Adrenal gland (tissue), 12 donors: Measurements from ENCODE around the gene KIF2C. TPM values are rescaled to one million over a fixed set of nuclear protein-coding genes. Genes with fewer than 3 reads are reported as not detected.
"Not testable (repeated sequence)": the region's sequence is repeated elsewhere in the genome, so short reads cannot be mapped to it uniquely, and the experiment has no call there.

Source experiments
- DNase-seq, 7 donors: peaks; one replicate each; pipeline ENCODE4 v3.0.0-alpha.2; 2019 to 2020
- H3K27ac ChIP-seq, 5 donors: fragments of 200-600 bp; sonication (generic) in 4 of 5; 1 replicate in 3 of 5; 2 replicates in 2 of 5; pipeline versions ENCODE4 v1.5.1 to v1.8.0; 2016 to 2020; ENCODE audit warnings: mild to moderate bottlenecking in 1 of 5
- H3K27me3 ChIP-seq: fragments of 200-600 bp; 2 replicates; pipeline ENCODE4 v1.8.0; 2021
- H3K36me3 ChIP-seq, 2 donors: fragments of 200-600 bp; replicated peaks in 1 of 2; 1 replicate in 1 of 2; 2 replicates in 1 of 2; pipeline versions ENCODE4 v1.5.1 to v1.8.0; 2018 to 2022
- H3K4me1 ChIP-seq, 2 donors: fragments of 200-600 bp; replicated peaks in 1 of 2; 1 replicate in 1 of 2; 2 replicates in 1 of 2; pipeline versions ENCODE4 v1.5.1 to v1.8.0; 2018 to 2021
- H3K4me3 ChIP-seq, 4 donors: fragments of 200-600 bp; sonication (generic) in 3 of 4; one replicate each; pipeline ENCODE4 v1.5.1; 2016 to 2018
- H3K9me3 ChIP-seq, 3 donors: fragments of 200-600 bp; sonication (generic) in 1 of 3; replicated peaks in 1 of 3; 1 replicate in 2 of 3; 2 replicates in 1 of 3; pipeline versions ENCODE4 v1.5.1 to v1.8.0; 2016 to 2021
- POLR2A ChIP-seq, 2 donors: fragments of 450-650 bp; IDR thresholded peaks; one replicate each; pipeline ENCODE4 v1.6.1; 2017; ENCODE audit warnings: antibody characterized with exemption in 2 of 2, mild to moderate bottlenecking in 2 of 2, moderate library complexity in 1 of 2
- WGBS, 4 donors: extraction: QIAGEN DNeasy Blood & Tissue Kit in 2 of 4; methylation state at CpG; one replicate each; pipeline versions ENCODE4 v1.1.5 to v1.1.7; 2013 to 2017; 5-methylcytosine and 5-hydroxymethylcytosine counted together
- intact Hi-C, 2 donors: fragments of 100-400 bp; cut with DNase I; formaldehyde crosslinking; loops; one replicate each; pipeline versions ENCODE4 v1.14.1 to v1.15.0; 2022 to 2023
- polyA plus RNA-seq, 3 donors: library from polyadenylated mRNA; stranded (reverse); fragments of 200-250 nt in 2 of 3; fragments of 350-450 nt in 1 of 3; fragmentation: Illumina TruSeq in 1 of 3; extraction: RNeasy Lipid Tissue Mini Kit (QIAGEN cat#74804) in 1 of 3; gene quantifications; one replicate each; pipeline ENCODE4 v1.2.3, GENCODE V29; 2013 to 2014
- total RNA-seq, 9 donors: library from RNA; depleted of rRNA in 4 of 9; stranded (reverse); fragments of >200 nt in 4 of 9; fragments of 120-200 nt in 1 of 9; fragmentation: NEBNext Ultra II Directional in 1 of 9; extraction: Animal tissue kit (Norgen Biotek cat#: 25700) in 1 of 9; gene quantifications; one replicate each; pipeline versions ENCODE4 v1.1.0 to v1.2.4, GENCODE V29; 2013 to 2023
- TF ChIP-seq, protein P1 (sequence below), 6 experiments: fragments of 450-650 bp in 4 of 6; fragments of 200-600 bp in 2 of 6; sonication (generic) in 1 of 6; IDR thresholded peaks; 1 replicate in 5 of 6; 2 replicates in 1 of 6; pipeline versions ENCODE4 v1.5.1 to v1.8.0; 2016 to 2021; ENCODE audit warnings: antibody characterized with exemption in 6 of 6, mild to moderate bottlenecking in 2 of 6, moderate library complexity in 1 of 6
- donor health status: healthy with polysubstance abuse.
- donor health status: Bipolar disorder and iron deficiency.
- donor health status: DM: yes; HTN: yes; CAD: no.
- donor health status: DM: no; HTN: no; CAD: no.
- donor health status: DM: no; HTN: no; CAD: no.
- donor health status: DM: yes; HTN: yes; CAD: no.

Gene KIF2C
- total and polyA plus RNA-seq, 12 donors: 0.26 to 10.4 (median 1.4) TPM

DNA sequence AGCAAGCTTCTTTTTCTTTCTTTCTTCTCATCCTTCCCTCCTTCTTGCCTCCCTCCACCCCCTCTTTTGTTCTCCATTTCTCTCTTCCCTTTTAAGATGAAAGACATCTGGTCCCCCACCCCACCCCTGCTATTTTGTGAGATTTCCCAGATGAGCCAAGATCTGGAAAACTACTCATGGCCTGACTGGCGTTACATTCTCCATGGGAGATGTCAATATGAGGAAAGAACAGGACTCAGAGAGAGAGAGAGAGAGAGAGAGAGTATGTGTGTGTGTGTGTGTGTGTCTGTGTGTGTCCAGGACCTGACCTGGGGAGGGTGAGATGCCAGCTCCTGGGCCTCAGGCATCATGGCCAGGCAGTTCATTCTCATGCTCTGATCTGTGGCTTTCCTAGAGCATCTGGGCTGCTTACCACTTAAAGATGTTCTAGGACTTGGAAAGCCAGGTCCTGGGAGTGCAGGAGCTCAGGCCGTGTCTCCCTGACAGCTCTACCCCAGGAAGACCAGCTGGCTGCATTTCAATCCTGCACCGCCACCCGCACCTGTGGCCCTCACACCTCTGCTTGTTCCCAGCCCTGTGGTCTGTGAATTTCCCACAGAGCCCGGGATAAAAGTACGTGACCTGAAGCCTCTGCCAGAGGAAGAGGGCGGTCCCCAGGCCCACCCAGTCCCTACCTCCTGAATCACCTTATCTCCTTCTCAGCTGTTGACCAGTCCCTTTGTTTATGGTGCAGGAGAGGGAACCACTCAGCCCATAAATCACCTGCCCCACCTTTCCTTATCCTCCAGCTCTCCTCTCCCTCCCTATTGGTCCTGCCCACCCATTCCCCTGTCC, 51.5 kb downstream of the KIF2C start:
- H3K4me3 ChIP-seq: no peak overlapping the region
- H3K4me1 ChIP-seq: peaks cover 0 to 6% of the 10 kb centered on the region in 2 donors
- no peaks in the 10 kb centered on the region for H3K9me3 ChIP-seq
- 75 to 87% (median 81%) methylated on average over 6 to 7 of the region's 7 CpGs for WGBS, 4 donors
- H3K27me3 ChIP-seq: no peaks in the 10 kb centered on the region
- TF ChIP-seq, protein P1, sequence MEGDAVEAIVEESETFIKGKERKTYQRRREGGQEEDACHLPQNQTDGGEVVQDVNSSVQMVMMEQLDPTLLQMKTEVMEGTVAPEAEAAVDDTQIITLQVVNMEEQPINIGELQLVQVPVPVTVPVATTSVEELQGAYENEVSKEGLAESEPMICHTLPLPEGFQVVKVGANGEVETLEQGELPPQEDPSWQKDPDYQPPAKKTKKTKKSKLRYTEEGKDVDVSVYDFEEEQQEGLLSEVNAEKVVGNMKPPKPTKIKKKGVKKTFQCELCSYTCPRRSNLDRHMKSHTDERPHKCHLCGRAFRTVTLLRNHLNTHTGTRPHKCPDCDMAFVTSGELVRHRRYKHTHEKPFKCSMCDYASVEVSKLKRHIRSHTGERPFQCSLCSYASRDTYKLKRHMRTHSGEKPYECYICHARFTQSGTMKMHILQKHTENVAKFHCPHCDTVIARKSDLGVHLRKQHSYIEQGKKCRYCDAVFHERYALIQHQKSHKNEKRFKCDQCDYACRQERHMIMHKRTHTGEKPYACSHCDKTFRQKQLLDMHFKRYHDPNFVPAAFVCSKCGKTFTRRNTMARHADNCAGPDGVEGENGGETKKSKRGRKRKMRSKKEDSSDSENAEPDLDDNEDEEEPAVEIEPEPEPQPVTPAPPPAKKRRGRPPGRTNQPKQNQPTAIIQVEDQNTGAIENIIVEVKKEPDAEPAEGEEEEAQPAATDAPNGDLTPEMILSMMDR (IDR thresholded peaks at IDR 0.05): no peak
- no peak overlapping the region for H3K27ac ChIP-seq
- H3K36me3 ChIP-seq: no peaks in the 10 kb centered on the region
- DNase-seq: peak in 2 of 7 donors; percentile 9 to 21
- intact Hi-C loops: loop anchor here in 1 of 2 donors (5.0 kb wide), 1 partner anchor 36 kb away; no protein-coding TSS in a partner anchor

DNA sequence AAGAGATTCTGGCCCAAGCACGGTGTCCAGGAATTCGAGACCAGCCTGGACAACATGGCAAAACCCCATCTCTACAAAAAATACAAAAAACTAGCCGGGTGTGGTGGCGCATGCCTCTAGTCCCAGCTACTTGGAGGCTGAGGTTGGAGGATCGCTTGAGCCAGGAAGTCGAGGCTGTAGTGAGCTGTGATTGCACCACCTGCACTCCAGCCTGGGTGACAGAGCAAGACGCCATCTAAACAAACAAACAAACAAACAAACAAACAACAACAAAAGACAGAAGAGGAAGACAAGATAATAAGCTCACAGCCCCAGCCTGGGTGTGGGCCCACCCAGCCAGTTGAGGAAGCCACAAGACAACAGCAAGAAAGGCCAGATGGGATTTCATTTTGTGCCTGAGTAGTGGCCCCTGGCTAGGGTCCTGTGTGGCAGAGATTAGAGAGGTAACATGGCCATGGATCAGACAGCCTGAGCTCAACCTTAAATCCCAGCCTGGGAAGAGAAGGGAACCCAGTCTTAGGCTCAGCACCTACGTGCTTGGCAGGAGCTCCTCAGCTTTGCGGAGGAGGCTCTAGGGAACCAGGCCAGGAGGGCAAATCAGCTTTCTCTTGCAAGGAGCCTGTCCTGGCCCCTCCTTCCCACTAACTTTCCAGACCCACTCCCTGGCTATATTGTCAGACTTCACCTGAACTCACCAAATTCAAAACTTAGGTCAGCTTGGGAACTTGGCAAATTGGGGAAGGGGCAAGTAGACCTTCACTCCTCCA, 53.3 kb downstream of the KIF2C start:
- no peaks in the 10 kb centered on the region for H3K27me3 ChIP-seq
- no peaks in the 10 kb centered on the region for H3K9me3 ChIP-seq
- WGBS, 4 donors: 89 to 96% (median 91%) methylated on average over 8 to 9 of the region's 9 CpGs
- no peaks in the 10 kb centered on the region for H3K4me1 ChIP-seq
- intact Hi-C loops: loop anchor here in 1 of 2 donors (5.0 kb wide), 1 partner anchor 34 kb away; no protein-coding TSS in a partner anchor
- DNase-seq: peak in 5 of 7 donors; percentile 0 to 46 (median 14)
- H3K4me3 ChIP-seq: no peak overlapping the region
- H3K36me3 ChIP-seq: no peaks in the 10 kb centered on the region
- H3K27ac ChIP-seq: no peak overlapping the region
- no peak for TF ChIP-seq POLR2A (IDR thresholded peaks at IDR 0.05)
- TF ChIP-seq, protein P1 (IDR thresholded peaks at IDR 0.05): no peak

DNA sequence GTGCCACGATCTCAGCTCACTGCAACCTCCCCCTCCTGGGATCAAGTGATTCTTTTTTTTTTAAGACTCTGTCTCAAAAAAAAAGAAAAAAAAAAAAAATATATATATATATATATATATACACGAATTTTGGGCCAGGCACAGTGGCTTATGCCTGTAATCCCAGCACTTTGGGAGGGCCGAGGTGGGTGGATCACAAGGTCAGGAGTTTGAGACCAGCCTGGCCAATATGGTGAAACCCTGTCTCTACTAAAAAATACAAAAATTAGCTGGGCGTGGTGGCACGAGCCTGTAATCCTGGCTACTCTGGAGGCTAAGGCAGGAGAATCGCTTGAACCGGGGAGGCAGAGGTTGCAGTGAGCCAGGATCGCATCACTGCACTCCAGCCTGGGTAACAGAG, 58.2 kb downstream of the KIF2C start:
- DNase-seq: peak in 5 of 7 donors; percentile 2 to 52 (median 16)
- not testable (repeated sequence) for H3K9me3 ChIP-seq, H3K4me3 ChIP-seq, H3K36me3 ChIP-seq, H3K27ac ChIP-seq, H3K27me3 ChIP-seq
- H3K4me1 ChIP-seq: peaks cover 5 to 16% of the 10 kb centered on the region in 2 donors
- intact Hi-C loops: loop anchor here in 1 of 2 donors (5.0 kb wide), 1 partner anchor 34 kb away; no protein-coding TSS in a partner anchor
- WGBS, 4 donors: 75 to 87% (median 82%) methylated on average over 8 of the region's 8 CpGs

DNA sequence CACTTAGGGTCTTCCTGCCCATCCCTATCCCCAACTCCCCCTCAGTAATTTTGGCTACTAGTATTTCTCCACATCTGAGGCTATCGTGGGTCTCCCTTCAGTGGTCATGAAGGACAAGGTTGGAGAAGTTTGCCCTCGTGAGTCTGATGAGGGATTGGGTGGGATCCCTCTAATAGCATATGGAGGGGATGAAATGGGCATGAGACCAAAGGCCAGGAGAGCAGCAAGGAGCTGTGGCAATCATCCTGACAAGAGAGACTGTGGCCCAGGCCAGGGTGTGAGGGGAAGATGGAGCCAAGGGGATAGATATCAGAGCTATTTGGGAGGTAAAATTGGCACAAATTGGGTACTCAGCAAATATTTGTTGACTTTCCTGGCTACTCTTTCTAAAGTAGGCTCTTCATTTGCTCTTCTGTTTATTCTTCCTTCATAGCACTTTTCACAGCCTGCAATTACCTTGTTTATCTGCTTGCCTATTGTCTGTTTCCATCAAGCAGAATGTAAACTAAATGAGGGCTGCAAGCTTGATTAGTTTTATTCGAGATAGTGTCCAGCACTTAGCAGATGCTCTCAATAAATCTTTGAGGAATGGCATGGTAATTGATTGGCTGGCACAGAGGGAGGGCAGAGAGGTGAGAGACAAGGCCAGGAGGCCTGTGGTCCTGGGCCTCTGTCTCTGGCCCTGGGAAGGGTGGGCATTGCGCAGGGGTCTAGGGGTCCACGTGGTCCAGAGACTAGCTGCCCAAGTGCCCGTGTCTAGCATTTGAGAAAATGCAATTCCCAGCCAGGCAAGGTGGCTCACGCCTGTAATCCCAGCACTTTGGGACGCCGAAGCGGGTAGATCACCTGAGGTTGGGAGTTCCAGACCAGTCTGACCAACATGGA, 59.1 kb downstream of the KIF2C start:
- Histone ChIP-seq H3K4me1 (peaks cover 5 to 22% of the 10 kb centered on the region in 2 donors), H3K36me3 (peaks cover 0 to 12% of the 10 kb centered on the region in 2 donors), H3K9me3 (no peaks in the 10 kb centered on the region), H3K27ac (peak overlapping the region in 3 of 5 donors; percentile 43 to 91 (median 89)), H3K4me3 (no peak overlapping the region), H3K27me3 (no peaks in the 10 kb centered on the region)
- intact Hi-C loops: loop anchor here in 1 of 2 donors (5.0 kb wide), 1 partner anchor 34 kb away; no protein-coding TSS in a partner anchor
- WGBS, 4 donors: 83 to 84% (median 84%) methylated on average over 10 of the region's 10 CpGs
- DNase-seq: peak in 4 of 7 donors; percentile 26 to 68 (median 34)
- TF ChIP-seq POLR2A (IDR thresholded peaks at IDR 0.05): no peak
- TF ChIP-seq, protein P1 (IDR thresholded peaks at IDR 0.05): no peak
